Ovary (tissue), 3 donors: Measurements from ENCODE around the gene NOP9.

ENCODE experiments used
- EP300 ChIP-seq: sonication (generic); formaldehyde crosslinking; IDR thresholded peaks from one replicate; pipeline ENCODE4 v1.6.1; 2017; ENCODE audit warnings: antibody characterized with exemption
- POLR2A ChIP-seq: fragments of 450-650 bp; IDR thresholded peaks from one replicate; pipeline ENCODE4 v1.6.1; 2017; ENCODE audit warnings: antibody characterized with exemption, mild to moderate bottlenecking, moderate library complexity
- TF ChIP-seq, protein P1 (sequence below), 3 donors: fragments of 450-650 bp in 2 of 3; fragments of 200-600 bp in 1 of 3; IDR thresholded peaks; one replicate each; pipeline versions ENCODE4 v1.5.1 to v1.8.0; 2016 to 2022; ENCODE audit warnings: antibody characterized with exemption in 3 of 3, mild to moderate bottlenecking in 1 of 3
- donor health status: DM: no; HTN: no; CAD: no.

DNA sequence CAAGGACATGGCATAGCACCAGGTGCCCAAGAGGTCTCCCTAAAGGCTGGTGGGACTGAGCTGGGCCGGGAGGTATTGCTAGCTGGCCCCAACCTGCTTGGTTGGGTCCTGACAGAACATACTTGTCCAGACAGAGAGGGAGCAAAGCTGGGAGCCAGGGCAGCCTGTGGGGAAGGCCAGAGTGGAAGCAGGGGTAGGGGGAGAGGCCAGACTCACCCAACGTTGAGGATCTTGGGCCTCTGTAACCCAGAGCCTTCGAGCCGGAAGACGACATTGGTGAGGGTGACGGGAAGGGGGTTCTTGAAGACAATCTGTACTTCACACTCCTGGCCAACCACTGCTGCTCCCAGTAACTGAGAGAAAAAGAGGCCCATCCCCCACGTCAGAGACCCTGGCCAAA, 45.7 kb upstream of the NOP9 start:
- TF ChIP-seq, protein P1, sequence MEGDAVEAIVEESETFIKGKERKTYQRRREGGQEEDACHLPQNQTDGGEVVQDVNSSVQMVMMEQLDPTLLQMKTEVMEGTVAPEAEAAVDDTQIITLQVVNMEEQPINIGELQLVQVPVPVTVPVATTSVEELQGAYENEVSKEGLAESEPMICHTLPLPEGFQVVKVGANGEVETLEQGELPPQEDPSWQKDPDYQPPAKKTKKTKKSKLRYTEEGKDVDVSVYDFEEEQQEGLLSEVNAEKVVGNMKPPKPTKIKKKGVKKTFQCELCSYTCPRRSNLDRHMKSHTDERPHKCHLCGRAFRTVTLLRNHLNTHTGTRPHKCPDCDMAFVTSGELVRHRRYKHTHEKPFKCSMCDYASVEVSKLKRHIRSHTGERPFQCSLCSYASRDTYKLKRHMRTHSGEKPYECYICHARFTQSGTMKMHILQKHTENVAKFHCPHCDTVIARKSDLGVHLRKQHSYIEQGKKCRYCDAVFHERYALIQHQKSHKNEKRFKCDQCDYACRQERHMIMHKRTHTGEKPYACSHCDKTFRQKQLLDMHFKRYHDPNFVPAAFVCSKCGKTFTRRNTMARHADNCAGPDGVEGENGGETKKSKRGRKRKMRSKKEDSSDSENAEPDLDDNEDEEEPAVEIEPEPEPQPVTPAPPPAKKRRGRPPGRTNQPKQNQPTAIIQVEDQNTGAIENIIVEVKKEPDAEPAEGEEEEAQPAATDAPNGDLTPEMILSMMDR (IDR thresholded peaks at IDR 0.05) = no peak
- TF ChIP-seq POLR2A = no peak
- no peak for TF ChIP-seq EP300
